Measurements from ENCODE around the gene GPR158.
"Not testable (repeated sequence)": the region's sequence is repeated elsewhere in the genome, so short reads cannot be mapped to it uniquely, and the experiment has no call there.

The GPR158 gene

DNA sequence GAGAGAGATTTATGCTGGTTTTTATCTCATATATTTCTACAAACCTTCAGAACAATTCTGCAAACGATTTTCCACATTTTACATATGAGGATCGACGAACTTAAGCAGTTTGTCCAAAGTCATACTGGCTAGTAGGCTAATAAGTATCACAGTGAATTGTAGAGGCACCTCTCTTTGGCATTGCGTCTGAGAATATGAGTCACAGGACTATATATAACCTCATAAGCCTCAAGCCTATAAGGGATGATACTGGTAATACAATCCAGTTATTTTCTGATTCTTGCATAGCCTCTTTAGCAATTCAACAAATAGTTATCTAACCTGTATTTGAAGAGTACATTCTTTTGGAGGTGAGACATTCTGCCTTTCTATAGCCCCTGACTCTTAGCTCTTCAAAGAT, 129.8 kb downstream of the GPR158 start:
- DNase-seq (ENCODE audit: low spot score) = no peak

DNA sequence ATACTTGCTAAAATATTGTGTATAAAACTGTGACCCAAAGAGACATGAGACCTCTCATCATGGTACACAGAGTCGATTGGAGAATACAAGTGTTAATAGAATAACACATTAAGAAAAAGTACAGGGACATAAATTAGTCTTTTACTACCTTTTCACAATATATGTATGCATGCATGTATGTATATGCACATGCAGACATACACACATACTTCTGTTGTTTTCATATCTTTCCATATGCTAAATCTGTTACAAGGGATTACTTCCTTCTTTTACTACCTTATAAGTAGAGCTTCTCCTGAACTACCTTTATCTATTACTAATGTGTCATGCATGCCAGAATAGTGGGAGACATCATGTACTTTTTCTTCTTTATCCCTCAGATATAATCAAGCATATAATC, 131.6 kb downstream of the GPR158 start:
- no peak for DNase-seq (ENCODE audit: low spot score)

DNA sequence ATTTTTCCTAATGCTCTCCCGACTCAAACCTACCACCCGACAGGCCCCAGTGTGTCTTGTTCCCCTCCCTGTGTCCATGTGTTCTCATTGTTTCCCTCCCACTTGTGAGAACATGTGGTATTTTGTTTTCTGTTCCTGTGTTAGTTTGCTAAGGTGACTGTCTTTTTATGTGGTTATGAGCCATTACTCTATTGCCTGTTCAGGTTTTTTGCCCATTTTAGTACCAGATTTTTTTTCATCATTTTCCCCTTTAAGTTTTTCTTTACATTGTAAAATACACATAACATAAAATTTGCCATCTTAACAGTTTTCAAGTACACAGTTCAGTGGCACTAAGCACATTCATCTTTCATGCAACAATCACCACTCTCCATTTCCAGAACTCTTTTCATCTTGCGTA, 133.5 kb downstream of the GPR158 start:
- no peak for DNase-seq (ENCODE audit: low spot score)

GRCh38 chr10:25317596-25318211, 142.9 kb downstream of the GPR158 start:
- DNase-seq (ENCODE audit: low spot score) = not testable (repeated sequence)

DNA sequence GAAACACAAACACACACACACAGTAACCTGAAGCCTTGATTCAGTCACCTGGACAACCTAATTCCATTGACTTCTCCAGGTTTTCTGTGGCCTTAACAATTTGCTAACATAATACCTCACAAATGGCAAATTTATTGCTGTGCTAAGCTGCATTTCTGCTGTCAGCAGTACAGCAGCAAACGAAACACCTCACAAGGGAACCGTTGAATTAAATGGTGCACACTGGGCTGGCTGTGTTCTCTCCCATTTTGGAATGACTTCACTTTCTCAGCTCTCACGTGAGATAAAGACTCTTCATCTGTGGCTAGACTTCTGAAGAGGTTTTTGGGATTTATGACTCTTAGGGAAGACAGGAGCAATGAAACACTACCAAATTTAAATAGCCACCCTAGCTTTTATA, 152.5 kb downstream of the GPR158 start:
- no peak for DNase-seq (ENCODE audit: low spot score)

DNA sequence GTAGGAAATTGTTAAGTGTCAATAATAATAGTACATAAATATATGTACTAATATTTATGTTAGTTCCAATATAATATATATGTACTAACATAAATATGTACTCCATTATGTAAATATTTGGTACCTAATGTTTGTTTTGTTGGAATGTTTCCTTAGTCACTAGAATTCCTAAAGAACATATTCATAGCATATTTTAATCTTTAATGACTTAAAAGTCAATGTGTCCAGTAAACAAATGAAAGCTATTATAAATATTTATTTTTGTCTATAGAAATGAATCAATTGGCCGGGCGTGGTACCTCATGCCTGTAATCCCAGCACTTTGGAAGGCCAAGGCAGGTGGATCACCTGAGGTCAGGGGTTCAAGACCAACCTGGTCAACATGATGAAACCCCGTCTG, 153.6 kb downstream of the GPR158 start:
- DNase-seq (ENCODE audit: low spot score) = no peak

- not testable (repeated sequence) for DNase-seq (ENCODE audit: low spot score)
Measured at GRCh38 chr10:25329587-25329986, 154.8 kb downstream of the GPR158 start.

DNA sequence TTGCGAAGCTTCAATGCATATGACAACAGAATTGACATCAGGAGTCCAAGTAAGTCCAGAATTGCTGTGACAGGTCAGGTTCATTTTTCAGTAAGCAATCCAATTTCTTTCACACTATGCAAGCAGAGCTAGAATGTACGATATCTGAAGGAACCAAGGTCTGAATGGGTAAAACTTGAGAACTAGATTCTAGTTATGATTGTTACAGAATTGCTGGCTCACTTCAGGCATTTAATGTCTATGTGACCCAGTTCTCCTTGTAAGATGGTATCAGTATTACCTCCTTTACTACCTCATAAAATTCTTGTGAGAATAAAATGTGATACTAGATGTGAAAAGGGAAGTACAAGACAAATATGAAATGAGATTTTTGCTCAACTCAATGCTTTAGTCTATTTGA, 159.6 kb downstream of the GPR158 start:
- no peak for DNase-seq (ENCODE audit: low spot score)

DNA sequence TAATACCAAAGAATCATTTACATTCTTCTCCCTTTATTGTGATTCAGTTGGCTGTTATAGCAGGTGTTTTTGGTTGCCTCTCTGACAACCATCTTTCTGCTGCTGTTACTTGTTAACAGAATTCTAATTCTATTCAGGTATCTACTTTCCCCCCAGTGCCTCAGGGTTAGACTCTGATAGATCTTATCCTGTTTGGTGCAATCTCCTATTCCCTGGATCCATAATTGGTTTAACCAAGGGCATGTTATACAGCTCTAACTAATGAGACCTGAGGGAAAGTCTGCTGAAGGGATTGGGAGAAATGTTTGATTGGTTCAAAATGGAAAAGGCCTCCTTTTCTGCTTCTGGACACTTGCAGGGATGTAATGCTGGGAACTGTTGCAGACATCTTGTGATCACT, 161.5 kb downstream of the GPR158 start:
- no peak for DNase-seq (ENCODE audit: low spot score)

- DNase-seq (ENCODE audit: low spot score) = no peak
Measured at GRCh38 chr10:25338271-25338670, 163.5 kb downstream of the GPR158 start.

- DNase-seq (ENCODE audit: low spot score) = no peak
Measured at GRCh38 chr10:25339966-25340365, 165.2 kb downstream of the GPR158 start.

DNA sequence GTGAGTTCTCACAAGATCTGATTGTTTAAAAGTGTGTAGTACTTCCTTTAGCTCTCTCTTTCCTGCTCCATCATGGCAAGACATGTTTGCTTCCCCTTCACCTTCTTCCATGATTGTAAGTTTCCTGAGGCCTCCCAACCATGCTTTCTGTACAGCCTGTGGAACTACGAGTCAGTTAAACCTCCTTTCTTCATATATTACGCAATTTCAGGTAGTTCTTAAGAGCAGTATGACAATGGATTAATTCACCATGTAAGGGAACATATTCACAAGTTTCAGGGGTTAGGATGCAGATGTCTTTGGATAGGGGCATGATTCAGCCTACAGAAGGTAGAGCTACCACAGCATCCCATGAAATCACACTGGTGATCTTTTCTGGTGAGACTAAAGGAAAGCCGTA, 174.7 kb downstream of the GPR158 start:
- no peak for DNase-seq (ENCODE audit: low spot score)

DNA sequence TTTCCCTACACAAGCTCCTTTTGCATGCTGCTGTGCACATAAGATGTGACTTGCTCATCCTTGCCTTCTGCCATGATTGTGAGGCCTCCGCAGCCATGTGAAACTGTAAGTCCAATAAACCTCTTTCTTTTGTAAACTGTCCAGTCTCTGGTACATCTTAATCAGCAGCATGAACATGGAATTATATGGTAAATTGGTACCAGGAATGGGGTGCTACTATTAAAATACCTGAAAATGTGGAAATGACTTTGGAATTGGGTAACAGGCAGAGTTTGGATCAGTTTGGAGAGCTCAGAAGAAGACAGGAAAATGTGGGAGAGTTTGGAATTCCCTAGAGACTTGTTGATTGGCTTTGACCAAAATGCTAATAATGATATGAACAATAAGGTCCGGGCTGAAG, 181.8 kb downstream of the GPR158 start:
- DNase-seq (ENCODE audit: low spot score) = no peak

- DNase-seq (ENCODE audit: low spot score) = no peak
Measured at GRCh38 chr10:25357269-25357668, 182.5 kb downstream of the GPR158 start.

DNA sequence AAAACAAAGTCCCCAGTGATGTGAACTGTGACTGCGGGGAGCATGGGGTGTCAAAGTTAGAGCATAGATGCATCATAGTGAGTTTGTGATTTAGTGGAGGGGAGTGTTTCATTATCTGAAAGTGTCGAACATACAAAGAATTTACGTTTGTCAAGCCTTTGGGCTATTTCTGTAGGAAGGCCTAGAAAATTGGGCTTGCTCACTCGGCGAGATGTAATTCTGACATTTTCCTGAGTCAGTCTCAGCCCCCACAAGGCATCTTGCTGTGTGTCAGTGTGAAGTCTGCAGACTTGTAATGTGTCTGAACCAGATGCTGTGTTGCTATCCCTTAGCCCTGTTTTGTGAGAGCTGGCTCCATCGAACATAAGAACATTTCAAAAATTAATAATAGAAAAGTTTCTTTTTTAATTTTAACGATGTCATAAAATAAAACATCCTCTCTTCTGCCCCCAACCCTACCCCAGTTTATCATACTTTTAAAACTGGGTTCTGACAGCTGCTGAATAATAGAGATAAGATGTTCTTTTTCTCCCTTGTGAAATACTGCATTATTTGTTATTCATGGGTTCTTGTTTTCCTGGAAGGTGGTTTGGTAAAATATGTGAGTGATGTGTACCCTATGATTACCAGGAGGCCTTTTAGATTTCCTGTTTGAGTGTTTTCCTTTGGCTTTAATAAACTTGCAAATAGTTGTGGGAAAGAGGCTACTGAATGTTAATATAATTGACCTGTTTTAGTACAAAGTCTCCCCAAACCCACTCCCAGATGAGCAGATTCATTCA, 207.4 kb downstream of the GPR158 start:
- DNase-seq (ENCODE audit: low spot score) = no peak

DNA sequence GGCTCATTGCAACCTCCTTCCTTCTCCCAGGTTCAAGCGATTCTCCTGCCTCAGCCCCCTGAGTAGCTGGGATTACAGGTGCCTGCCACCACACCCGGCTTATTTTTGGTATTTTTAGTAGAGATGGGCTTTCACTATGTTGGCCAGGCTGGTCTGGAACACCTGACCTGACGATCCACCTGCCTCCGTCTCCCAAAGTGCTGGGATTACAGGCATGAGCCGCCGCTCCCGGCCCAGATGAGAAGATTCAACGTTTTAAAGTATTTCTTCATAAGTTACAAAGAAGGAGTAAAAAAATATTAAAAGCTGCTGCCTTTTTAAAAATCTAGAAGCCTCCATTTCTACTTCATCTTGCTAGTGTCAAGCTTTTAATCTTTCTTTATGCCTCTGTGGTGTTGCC, 208.1 kb downstream of the GPR158 start:
- not testable (repeated sequence) for DNase-seq (ENCODE audit: low spot score)

GRCh38 chr10:25383686-25384085, 208.9 kb downstream of the GPR158 start:
- no peak for DNase-seq (ENCODE audit: low spot score)

GRCh38 chr10:25384618-25385017, 209.8 kb downstream of the GPR158 start:
- DNase-seq (ENCODE audit: low spot score) = no peak

GRCh38 chr10:25388188-25388861, 213.5 kb downstream of the GPR158 start:
- DNase-seq (ENCODE audit: low spot score) = no peak

- DNase-seq (ENCODE audit: low spot score) = no peak
Measured at GRCh38 chr10:25388862-25389206, 214.0 kb downstream of the GPR158 start.

- DNase-seq (ENCODE audit: low spot score) = no peak
Measured at GRCh38 chr10:25390733-25391132, 215.9 kb downstream of the GPR158 start.

- no peak for DNase-seq (ENCODE audit: low spot score)
Measured at GRCh38 chr10:25392132-25392531, 217.3 kb downstream of the GPR158 start.

GRCh38 chr10:25393621-25394020, 218.8 kb downstream of the GPR158 start:
- DNase-seq (ENCODE audit: low spot score) = no peak
